Measurements from ENCODE around the gene ZNF653.
A peak's percentile ranks its signal among the peaks of the same experiment; 100 is the strongest.

The ZNF653 gene

GRCh38 chr19:11549386-11549953 lies 43.8 kb upstream of the ZNF653 start:
- Histone ChIP-seq H3K27ac (no peak overlapping the region), H3K4me3 (no peak overlapping the region)
- DNase-seq (ENCODE audit: low spot score), result no peak
- no peak for TF ChIP-seq CTCF (IDR thresholded peaks at IDR 0.05)

- DNase-seq (ENCODE audit: low spot score), result no peak
- Histone ChIP-seq H3K27ac (no peak overlapping the region), H3K4me3 (no peak overlapping the region)
- no peak for TF ChIP-seq CTCF (IDR thresholded peaks at IDR 0.05)
These were observed 42.5 kb upstream of the ZNF653 start for GRCh38 chr19:11547929-11548700.

- TF ChIP-seq CTCF (IDR thresholded peaks at IDR 0.05), result no peak
- Histone ChIP-seq H3K27ac (peak overlapping the region; percentile 97 to 98), H3K4me3 (peak overlapping the region; percentile 82)
- DNase-seq (ENCODE audit: low spot score), result no peak
These were observed 35.6 kb upstream of the ZNF653 start for GRCh38 chr19:11541238-11541637.

GRCh38 chr19:11540645-11541044 lies 35.0 kb upstream of the ZNF653 start:
- peak overlapping the region; percentile 97 to 98 for H3K27ac ChIP-seq
- H3K4me3 ChIP-seq, result peak overlapping the region; percentile 82
- TF ChIP-seq CTCF (IDR thresholded peaks at IDR 0.05), result no peak
- no peak for DNase-seq (ENCODE audit: low spot score)

- no peak for DNase-seq (ENCODE audit: low spot score)
- Histone ChIP-seq H3K4me3 (peak overlapping the region; percentile 82), H3K27ac (peak overlapping the region; percentile 97 to 98)
- TF ChIP-seq CTCF (IDR thresholded peaks at IDR 0.05), result no peak
These were observed 34.1 kb upstream of the ZNF653 start for GRCh38 chr19:11539495-11540365.

GRCh38 chr19:11538232-11539036 lies 32.8 kb upstream of the ZNF653 start, which contains the start of gene CNN1:
Gene CNN1 (plus strand): TSS chr19:11538851. CDS start chr19:11538928, 77 bp downstream.
- peak within 1 kb of the TSS; percentile 82 for H3K4me3 ChIP-seq
- DNase-seq (ENCODE audit: low spot score), result peak; percentile 96
- H3K27ac ChIP-seq, result peak within 1 kb of the TSS; percentile 97 to 98
- no peak for TF ChIP-seq CTCF (IDR thresholded peaks at IDR 0.05)

Measured in coronary artery (tissue), 2 donors.